Measurements from ENCODE around the gene SDF4. TPM values are rescaled to one million over a fixed set of nuclear protein-coding genes. Genes with fewer than 3 reads are reported as not detected.

SDF4 gene
- total RNA-seq, 4 donors from 2014 or later, result 29.7 to 105 (median 50.3) TPM

DNA sequence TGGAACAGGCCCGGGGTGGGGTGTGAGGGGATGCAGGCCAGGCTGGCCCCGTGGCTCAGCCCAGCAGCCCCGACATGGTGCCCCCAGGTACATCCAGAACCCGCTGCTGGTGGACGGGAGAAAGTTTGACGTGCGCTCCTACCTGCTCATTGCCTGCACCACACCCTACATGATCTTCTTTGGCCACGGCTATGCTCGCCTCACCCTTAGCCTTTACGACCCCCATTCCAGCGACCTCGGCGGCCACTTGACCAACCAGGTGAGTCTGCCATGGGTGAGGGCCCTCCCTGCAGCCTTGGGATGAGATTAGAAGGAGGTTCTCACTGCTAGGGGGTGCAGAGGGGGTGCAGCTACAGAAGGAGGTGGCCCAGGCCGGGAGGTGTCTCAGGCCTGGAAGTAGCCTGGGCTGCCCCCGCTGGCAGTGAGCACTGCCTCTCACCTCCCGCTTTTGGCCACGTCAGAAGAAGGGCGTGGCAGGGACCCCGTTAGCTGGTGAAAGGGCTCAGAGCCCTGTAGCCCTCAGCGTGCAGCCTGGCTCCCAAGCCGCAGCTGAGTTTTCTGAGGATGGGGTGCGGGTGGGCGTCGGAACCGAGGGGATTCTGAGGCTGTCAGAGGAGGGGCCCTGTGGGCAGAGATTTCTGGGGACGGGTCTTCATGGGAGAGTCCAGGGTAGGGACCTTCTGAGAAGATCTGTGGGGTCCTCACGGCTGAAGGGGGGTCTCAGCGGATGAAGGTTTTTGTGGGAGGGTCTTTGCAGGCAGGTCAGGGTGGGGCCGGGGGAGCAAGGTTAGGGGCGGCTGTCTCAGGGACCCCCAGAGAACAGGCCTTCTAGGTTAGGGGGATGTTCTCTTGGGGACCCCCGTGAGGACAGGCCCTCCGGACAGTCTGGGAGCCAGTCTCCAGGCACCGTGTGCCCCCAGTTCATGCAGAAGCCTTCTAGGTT is 47.7 kb downstream of the SDF4 start:
- no peak for DNase-seq

DNA sequence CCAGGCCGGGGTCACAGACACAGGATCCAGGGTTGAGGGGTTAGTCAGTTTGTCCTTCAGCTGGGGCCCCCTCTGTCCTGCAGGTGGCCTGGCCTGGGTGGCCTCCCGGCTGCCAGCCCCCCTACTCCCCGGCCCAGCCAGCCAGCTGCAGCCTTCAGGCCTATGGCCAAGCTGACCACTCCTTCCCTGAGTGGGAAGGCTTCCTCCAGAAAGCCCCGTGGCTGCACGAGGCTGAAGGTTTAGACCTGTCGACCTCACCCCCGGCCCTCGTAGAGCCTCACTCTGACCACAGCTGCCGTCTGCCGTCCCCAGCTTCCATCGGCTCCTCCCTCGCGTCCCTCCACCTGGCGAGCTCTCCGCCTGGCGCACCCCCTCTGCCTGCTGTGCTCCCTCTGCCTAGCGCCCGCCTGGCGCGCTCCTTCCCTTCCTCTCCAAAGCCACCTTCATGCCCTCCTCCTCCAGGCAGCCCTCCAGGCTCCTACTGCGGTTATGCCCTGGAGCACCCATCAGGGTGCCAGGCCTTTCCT is 48.5 kb downstream of the SDF4 start:
- no peaks in the 10 kb centered on the region for H3K27me3 ChIP-seq
- no peaks in the 10 kb centered on the region for H3K36me3 ChIP-seq
- H3K27ac ChIP-seq, result no peak overlapping the region
- no peaks in the 10 kb centered on the region for H3K4me1 ChIP-seq
- no peaks in the 10 kb centered on the region for H3K9me3 ChIP-seq
- intact Hi-C loops (cut with DNase I; ENCODE audit: low total_unique reads), result no loop called here
- no peak for DNase-seq
- H3K4me3 ChIP-seq, result no peak overlapping the region
- TF ChIP-seq POLR2A (IDR thresholded peaks at IDR 0.05), result no peak
- TF ChIP-seq, protein P1, sequence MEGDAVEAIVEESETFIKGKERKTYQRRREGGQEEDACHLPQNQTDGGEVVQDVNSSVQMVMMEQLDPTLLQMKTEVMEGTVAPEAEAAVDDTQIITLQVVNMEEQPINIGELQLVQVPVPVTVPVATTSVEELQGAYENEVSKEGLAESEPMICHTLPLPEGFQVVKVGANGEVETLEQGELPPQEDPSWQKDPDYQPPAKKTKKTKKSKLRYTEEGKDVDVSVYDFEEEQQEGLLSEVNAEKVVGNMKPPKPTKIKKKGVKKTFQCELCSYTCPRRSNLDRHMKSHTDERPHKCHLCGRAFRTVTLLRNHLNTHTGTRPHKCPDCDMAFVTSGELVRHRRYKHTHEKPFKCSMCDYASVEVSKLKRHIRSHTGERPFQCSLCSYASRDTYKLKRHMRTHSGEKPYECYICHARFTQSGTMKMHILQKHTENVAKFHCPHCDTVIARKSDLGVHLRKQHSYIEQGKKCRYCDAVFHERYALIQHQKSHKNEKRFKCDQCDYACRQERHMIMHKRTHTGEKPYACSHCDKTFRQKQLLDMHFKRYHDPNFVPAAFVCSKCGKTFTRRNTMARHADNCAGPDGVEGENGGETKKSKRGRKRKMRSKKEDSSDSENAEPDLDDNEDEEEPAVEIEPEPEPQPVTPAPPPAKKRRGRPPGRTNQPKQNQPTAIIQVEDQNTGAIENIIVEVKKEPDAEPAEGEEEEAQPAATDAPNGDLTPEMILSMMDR (IDR thresholded peaks at IDR 0.05), result no peak

More for the DNA sequence above, 47.7 kb downstream of the SDF4 start:
- H3K9me3 ChIP-seq, result no peaks in the 10 kb centered on the region
- no peak overlapping the region for H3K4me3 ChIP-seq
- intact Hi-C loops (cut with DNase I; ENCODE audit: low total_unique reads), result no loop called here
- H3K27ac ChIP-seq, result no peak overlapping the region
- H3K27me3 ChIP-seq, result no peaks in the 10 kb centered on the region
- no peaks in the 10 kb centered on the region for H3K4me1 ChIP-seq
- TF ChIP-seq POLR2A (IDR thresholded peaks at IDR 0.05), result no peak
- TF ChIP-seq, protein P1 (IDR thresholded peaks at IDR 0.05), result no peak
- no peaks in the 10 kb centered on the region for H3K36me3 ChIP-seq

- Histone ChIP-seq H3K4me1 (no peaks in the 10 kb centered on the region), H3K27ac (no peak overlapping the region), H3K4me3 (no peak overlapping the region), H3K27me3 (no peaks in the 10 kb centered on the region), H3K9me3 (no peaks in the 10 kb centered on the region), H3K36me3 (no peaks in the 10 kb centered on the region)
- no peak for DNase-seq
- intact Hi-C loops (cut with DNase I; ENCODE audit: low total_unique reads), result no loop called here
- TF ChIP-seq POLR2A (IDR thresholded peaks at IDR 0.05), result no peak
- TF ChIP-seq, protein P1 (IDR thresholded peaks at IDR 0.05), result no peak
These were observed 49.1 kb downstream of the SDF4 start for GRCh38 chr1:1182491-1183220.

- Histone ChIP-seq H3K4me1 (no peaks in the 10 kb centered on the region), H3K4me3 (no peak overlapping the region), H3K36me3 (no peaks in the 10 kb centered on the region), H3K9me3 (no peaks in the 10 kb centered on the region), H3K27me3 (no peaks in the 10 kb centered on the region), H3K27ac (no peak overlapping the region)
- intact Hi-C loops (cut with DNase I; ENCODE audit: low total_unique reads), result no loop called here
- no peak for DNase-seq
- TF ChIP-seq, protein P1 (IDR thresholded peaks at IDR 0.05), result no peak
- TF ChIP-seq POLR2A (IDR thresholded peaks at IDR 0.05), result no peak
These were observed 49.8 kb downstream of the SDF4 start for GRCh38 chr1:1181938-1182410.
